HepG2 (cell line): ENCODE measurements around the gene ORC3.

Experiments
- CTCF ChIP-seq: sonication (generic); formaldehyde crosslinking; IDR thresholded peaks from 2 replicates; pipeline ENCODE4 v1.5.0; 2020; ENCODE audit warnings: mild to moderate bottlenecking, missing genetic modification reagents, moderate library complexity
- GABPA ChIP-seq, 2 experiments: IDR thresholded peaks; 2 replicates each; pipeline ENCODE4 v1.6.1; 2011 to 2016; ENCODE audit warnings: low read depth in 2 of 2, low read length in 1 of 2, missing biosample characterization in 1 of 2, missing genetic modification characterization in 1 of 2
- HCFC1 ChIP-seq: fragments of 150-350 bp; IDR thresholded peaks from 2 replicates; pipeline ENCODE4 v1.6.1; 2014; ENCODE audit warnings: low read depth, low read length
- HDAC2 ChIP-seq: sonication (generic); formaldehyde crosslinking; IDR thresholded peaks from 2 replicates; pipeline ENCODE4 v1.4.0; 2020; ENCODE audit warnings: missing genetic modification reagents
- HOXA3 ChIP-seq: sonication (generic); formaldehyde crosslinking; IDR thresholded peaks from 2 replicates; pipeline ENCODE4 v1.5.0; 2020; ENCODE audit warnings: missing genetic modification reagents
- KLF13 ChIP-seq: sonication (generic); formaldehyde crosslinking; IDR thresholded peaks from 2 replicates; pipeline ENCODE4 v1.4.0; 2020; ENCODE audit warnings: mild to moderate bottlenecking, missing genetic modification reagents
- NFE2L2 ChIP-seq: fragments of 150-350 bp; IDR thresholded peaks from 2 replicates; pipeline ENCODE4 v1.6.1; 2014; ENCODE audit warnings: low read length
- SETDB1 ChIP-seq: sonication (generic); formaldehyde crosslinking; IDR thresholded peaks from 2 replicates; pipeline ENCODE4 v1.5.1; 2020; ENCODE audit warnings: missing genetic modification reagents, mild to moderate bottlenecking, borderline replicate concordance
- ZBTB1 ChIP-seq: sonication (generic); formaldehyde crosslinking; IDR thresholded peaks from 2 replicates; pipeline ENCODE4 v1.4.0; 2020; ENCODE audit warnings: missing genetic modification reagents, borderline replicate concordance
- ZNF12 ChIP-seq: sonication (generic); formaldehyde crosslinking; IDR thresholded peaks from 2 replicates; pipeline ENCODE4 v1.5.0; 2020; ENCODE audit warnings: missing genetic modification reagents
- ZNF251 ChIP-seq: sonication (generic); formaldehyde crosslinking; IDR thresholded peaks from 2 replicates; pipeline ENCODE4 v1.9.0; 2021; ENCODE audit warnings: mild to moderate bottlenecking, missing genetic modification reagents
- ZNF552 ChIP-seq: sonication (generic); formaldehyde crosslinking; IDR thresholded peaks from 2 replicates; pipeline ENCODE4 v1.9.0; 2022; ENCODE audit warnings: missing genetic modification reagents, mild to moderate bottlenecking, borderline replicate concordance
- TF ChIP-seq, protein P1 (sequence below): IDR thresholded peaks from 2 replicates; pipeline ENCODE4 v1.4.0; 2020; ENCODE audit warnings: mild to moderate bottlenecking, missing genetic modification reagents

DNA sequence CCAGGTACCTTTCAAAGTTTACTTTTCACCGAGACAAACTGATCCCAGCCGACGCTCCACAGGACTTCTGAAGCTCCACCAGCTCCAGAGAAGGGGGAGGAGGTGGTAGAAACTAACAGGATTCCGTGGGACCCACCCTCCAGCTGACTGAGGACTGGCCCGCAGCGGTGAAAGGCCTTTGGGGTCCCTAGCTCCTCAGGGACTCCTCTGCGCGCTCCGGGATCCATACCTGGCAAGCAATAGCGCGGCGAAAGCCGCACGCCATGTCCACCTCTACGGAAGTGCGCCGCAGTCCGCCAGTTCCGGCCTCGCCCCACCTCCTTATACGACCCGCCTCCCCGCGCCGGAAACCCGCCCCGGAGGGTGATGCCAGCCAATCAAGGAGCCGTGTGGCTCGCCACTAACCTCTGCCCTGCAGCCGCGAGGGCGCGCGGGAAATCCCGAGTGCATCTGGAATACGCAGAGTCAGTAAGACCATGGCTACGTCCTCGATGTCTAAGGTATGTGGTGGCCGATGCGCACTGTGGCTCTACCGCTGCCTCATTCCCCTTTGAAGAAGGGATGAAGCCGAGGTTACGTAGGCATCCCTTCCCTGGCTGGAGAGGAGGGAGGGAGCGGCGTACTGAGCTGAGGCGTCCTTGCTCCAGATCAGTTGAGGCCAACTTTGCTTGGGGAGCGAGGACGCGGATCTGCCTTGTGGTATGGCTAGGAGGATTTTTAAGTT lies at the start of gene ORC3, which contains the start of gene RARS2:
- TF ChIP-seq KLF13, result no peak
- no peak for TF ChIP-seq ZNF552
- TF ChIP-seq GABPA (IDR thresholded peaks at IDR 0.05; ENCODE audit: low read depth, low read length), result peak; percentile 95
- TF ChIP-seq GABPA (CRISPR knock-in tag; IDR thresholded peaks at IDR 0.05; ENCODE audit: low read depth), result peak; percentile 99
- TF ChIP-seq ZNF12 (CRISPR knock-in tag), result no peak
- peak; percentile 17; the same call in 1 of the 2 replicates for TF ChIP-seq CTCF (CRISPR knock-in tag)
- peak; percentile 92 for TF ChIP-seq HDAC2
- TF ChIP-seq ZNF251, result no peak
- peak; percentile 32; the same call in 1 of the 2 replicates for TF ChIP-seq HCFC1
- peak; percentile 93 for TF ChIP-seq HOXA3
- TF ChIP-seq, protein P1, sequence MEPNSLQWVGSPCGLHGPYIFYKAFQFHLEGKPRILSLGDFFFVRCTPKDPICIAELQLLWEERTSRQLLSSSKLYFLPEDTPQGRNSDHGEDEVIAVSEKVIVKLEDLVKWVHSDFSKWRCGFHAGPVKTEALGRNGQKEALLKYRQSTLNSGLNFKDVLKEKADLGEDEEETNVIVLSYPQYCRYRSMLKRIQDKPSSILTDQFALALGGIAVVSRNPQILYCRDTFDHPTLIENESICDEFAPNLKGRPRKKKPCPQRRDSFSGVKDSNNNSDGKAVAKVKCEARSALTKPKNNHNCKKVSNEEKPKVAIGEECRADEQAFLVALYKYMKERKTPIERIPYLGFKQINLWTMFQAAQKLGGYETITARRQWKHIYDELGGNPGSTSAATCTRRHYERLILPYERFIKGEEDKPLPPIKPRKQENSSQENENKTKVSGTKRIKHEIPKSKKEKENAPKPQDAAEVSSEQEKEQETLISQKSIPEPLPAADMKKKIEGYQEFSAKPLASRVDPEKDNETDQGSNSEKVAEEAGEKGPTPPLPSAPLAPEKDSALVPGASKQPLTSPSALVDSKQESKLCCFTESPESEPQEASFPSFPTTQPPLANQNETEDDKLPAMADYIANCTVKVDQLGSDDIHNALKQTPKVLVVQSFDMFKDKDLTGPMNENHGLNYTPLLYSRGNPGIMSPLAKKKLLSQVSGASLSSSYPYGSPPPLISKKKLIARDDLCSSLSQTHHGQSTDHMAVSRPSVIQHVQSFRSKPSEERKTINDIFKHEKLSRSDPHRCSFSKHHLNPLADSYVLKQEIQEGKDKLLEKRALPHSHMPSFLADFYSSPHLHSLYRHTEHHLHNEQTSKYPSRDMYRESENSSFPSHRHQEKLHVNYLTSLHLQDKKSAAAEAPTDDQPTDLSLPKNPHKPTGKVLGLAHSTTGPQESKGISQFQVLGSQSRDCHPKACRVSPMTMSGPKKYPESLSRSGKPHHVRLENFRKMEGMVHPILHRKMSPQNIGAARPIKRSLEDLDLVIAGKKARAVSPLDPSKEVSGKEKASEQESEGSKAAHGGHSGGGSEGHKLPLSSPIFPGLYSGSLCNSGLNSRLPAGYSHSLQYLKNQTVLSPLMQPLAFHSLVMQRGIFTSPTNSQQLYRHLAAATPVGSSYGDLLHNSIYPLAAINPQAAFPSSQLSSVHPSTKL (CRISPR knock-in tag), result peak; percentile 62; the same call in 1 of the 2 replicates
- no peak for TF ChIP-seq SETDB1 (CRISPR knock-in tag)
- TF ChIP-seq ZBTB1 (CRISPR knock-in tag), result no peak
- no peak for TF ChIP-seq NFE2L2
